Measurements from ENCODE around the gene UAP1.

DNA sequence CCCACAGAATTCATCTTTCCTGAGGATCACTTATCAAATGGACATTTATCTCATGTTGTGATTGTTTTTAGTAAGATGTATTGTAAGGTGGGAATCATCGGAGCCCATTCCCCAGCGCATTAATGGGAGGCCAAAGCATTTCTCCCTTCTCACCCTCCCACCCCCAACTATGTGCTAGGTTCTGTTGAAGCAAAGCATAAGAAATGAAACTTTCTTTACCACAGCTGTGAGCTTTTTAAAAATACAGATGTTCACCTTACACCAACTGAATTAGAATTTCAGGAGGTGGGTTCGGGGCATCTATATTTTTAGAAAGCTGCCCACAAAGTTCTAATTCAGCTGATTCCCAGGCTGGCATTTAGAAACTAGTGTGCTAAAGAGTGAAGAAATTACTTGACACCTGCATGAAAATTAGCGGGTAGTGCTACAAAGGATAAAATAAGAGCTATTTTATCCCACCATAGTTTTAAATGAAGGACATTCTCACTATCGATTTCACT, 26.3 kb downstream of the UAP1 start:
- TF ChIP-seq SIN3A (IDR thresholded peaks at IDR 0.05; ENCODE audit: borderline replicate concordance, insufficient read depth, low read length) (no peak), POLR2AphosphoS5 (IDR thresholded peaks at IDR 0.05; ENCODE audit: low read depth, low read length) (no peak)
